ENCODE measurements around the gene MTMR3.
A peak's percentile ranks its signal among the peaks of the same experiment; 100 is the strongest.

Gene MTMR3

DNA sequence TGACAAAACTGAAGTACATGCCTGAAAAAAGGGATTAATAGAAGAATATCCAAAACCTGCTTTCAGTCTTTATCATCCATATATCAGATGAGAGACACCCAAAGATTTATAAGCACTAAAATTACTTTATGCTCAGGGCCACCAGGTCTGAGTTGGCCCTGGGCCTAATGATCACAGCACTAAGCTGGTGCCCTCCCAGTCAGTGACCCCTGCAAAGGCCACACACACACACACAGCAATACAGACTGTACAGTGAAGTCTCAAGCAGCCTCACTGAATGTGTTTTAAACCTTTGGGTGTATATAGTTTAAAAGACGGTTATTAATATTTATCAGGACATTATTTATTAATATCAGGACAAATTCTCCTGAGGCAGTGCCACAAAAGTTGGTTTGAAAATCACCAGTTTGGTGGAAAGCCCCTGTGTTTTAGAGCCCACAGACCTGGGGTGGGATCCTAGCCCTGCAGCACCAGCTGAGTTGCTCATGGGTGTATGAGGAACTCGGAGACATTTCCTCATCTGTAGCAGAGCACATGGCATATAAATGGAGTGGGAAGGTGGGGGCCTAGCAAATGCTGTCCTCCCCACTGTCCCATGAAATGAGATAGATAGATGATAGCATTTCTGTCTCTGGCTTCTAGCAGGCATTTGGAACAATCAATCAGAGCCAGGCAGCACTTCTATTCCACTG lies 148.9 kb downstream of the MTMR3 start:
- no peak overlapping the region for H3K27ac ChIP-seq (ENCODE audit: low read depth, low read length)
- no peaks in the 10 kb centered on the region for H3K79me1 ChIP-seq (ENCODE audit: low read length)
- WGBS (ENCODE audit: extremely low coverage, insufficient coverage, low lambda C conversion rate), result no CpG with 5 or more reads among the region's 2 CpGs
- no peak overlapping the region for H2AK5ac ChIP-seq (ENCODE audit: low read length)
- H3K4ac ChIP-seq (ENCODE audit: low read depth, low read length), result no peak overlapping the region
- no peak overlapping the region for H3K23ac ChIP-seq (ENCODE audit: low read length)
- H3K4me2 ChIP-seq (ENCODE audit: low read length), result no peak overlapping the region
- DNase-seq, result no peak
- no peak overlapping the region for H2BK5ac ChIP-seq (ENCODE audit: low read length)
- no peak overlapping the region for H3K56ac ChIP-seq (ENCODE audit: low read length)
- H3K36me3 ChIP-seq (ENCODE audit: control insufficient read depth, insufficient read depth, low read length), result peaks cover 3% of the 10 kb centered on the region
- no peaks in the 10 kb centered on the region for H3K4me1 ChIP-seq (ENCODE audit: control insufficient read depth, low read depth, low read length)
- H2BK15ac ChIP-seq (replicated peaks; ENCODE audit: low read depth), result no peak overlapping the region
- H3K27me3 ChIP-seq (ENCODE audit: insufficient read depth, low read length, poor library complexity), result no peaks in the 10 kb centered on the region
- no peak overlapping the region for H2BK120ac ChIP-seq (ENCODE audit: low read depth, low read length)
- no peaks in the 10 kb centered on the region for H3K79me2 ChIP-seq (ENCODE audit: control insufficient read depth, insufficient read depth, low read length)
- no peak overlapping the region for H3K9ac ChIP-seq (ENCODE audit: low read length)
- no peak overlapping the region for H3K4me3 ChIP-seq (ENCODE audit: low read length)
- H4K8ac ChIP-seq (ENCODE audit: low read depth, low read length), result no peak overlapping the region
- no peak overlapping the region for H3K18ac ChIP-seq (ENCODE audit: low read length)
- no peak overlapping the region for H4K5ac ChIP-seq (ENCODE audit: low read length)

- Histone ChIP-seq H4K5ac (ENCODE audit: low read length) (no peak overlapping the region), H3K18ac (ENCODE audit: low read length) (no peak overlapping the region), H2BK120ac (ENCODE audit: low read depth, low read length) (no peak overlapping the region), H3K27ac (ENCODE audit: low read depth, low read length) (no peak overlapping the region), H3K4me3 (ENCODE audit: low read length) (no peak overlapping the region), H3K4ac (ENCODE audit: low read depth, low read length) (no peak overlapping the region), H2AK5ac (ENCODE audit: low read length) (no peak overlapping the region), H2BK15ac (replicated peaks; ENCODE audit: low read depth) (no peak overlapping the region), H3K23ac (ENCODE audit: low read length) (no peak overlapping the region), H3K9ac (ENCODE audit: low read length) (no peak overlapping the region), H3K56ac (ENCODE audit: low read length) (no peak overlapping the region), H3K79me2 (ENCODE audit: control insufficient read depth, insufficient read depth, low read length) (no peaks in the 10 kb centered on the region), H3K27me3 (ENCODE audit: insufficient read depth, low read length, poor library complexity) (no peaks in the 10 kb centered on the region), H2BK5ac (ENCODE audit: low read length) (no peak overlapping the region), H3K36me3 (ENCODE audit: control insufficient read depth, insufficient read depth, low read length) (no peaks in the 10 kb centered on the region), H3K4me2 (ENCODE audit: low read length) (no peak overlapping the region), H4K8ac (ENCODE audit: low read depth, low read length) (no peak overlapping the region), H3K79me1 (ENCODE audit: low read length) (no peaks in the 10 kb centered on the region), H3K4me1 (ENCODE audit: control insufficient read depth, low read depth, low read length) (no peaks in the 10 kb centered on the region)
- WGBS (ENCODE audit: extremely low coverage, insufficient coverage, low lambda C conversion rate), result no CpG with 5 or more reads among the region's 4 CpGs
- no peak for DNase-seq
These were observed 150.2 kb downstream of the MTMR3 start for GRCh38 chr22:30033137-30033536.

DNA sequence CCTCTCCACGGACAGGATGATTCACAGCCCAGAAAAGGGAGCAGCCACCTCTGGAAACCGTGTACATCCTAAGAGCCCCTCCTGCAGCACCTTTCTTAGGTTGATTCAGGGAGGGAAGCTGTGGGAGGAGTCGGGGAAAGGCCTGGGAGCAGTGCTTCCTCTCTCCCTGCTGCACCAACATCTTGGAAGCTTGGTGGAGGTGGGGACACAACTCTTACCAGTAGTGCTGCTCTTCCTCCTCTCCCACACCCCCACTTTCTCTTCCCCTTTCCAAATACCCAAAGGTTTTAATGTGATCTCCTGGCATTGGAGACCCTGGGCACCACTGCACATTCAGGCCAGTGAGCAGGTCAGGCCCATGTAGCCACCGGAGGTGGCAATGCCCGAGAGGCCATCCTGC lies 150.9 kb downstream of the MTMR3 start:
- Histone ChIP-seq H2BK5ac (ENCODE audit: low read length) (no peak overlapping the region), H3K27me3 (ENCODE audit: insufficient read depth, low read length, poor library complexity) (no peaks in the 10 kb centered on the region), H3K9ac (ENCODE audit: low read length) (no peak overlapping the region), H2BK15ac (replicated peaks; ENCODE audit: low read depth) (no peak overlapping the region), H3K79me1 (ENCODE audit: low read length) (no peaks in the 10 kb centered on the region), H3K79me2 (ENCODE audit: control insufficient read depth, insufficient read depth, low read length) (no peaks in the 10 kb centered on the region), H3K18ac (ENCODE audit: low read length) (no peak overlapping the region), H3K4ac (ENCODE audit: low read depth, low read length) (no peak overlapping the region), H3K4me2 (ENCODE audit: low read length) (no peak overlapping the region), H4K8ac (ENCODE audit: low read depth, low read length) (no peak overlapping the region), H2BK120ac (ENCODE audit: low read depth, low read length) (no peak overlapping the region), H3K4me3 (ENCODE audit: low read length) (no peak overlapping the region), H3K4me1 (ENCODE audit: control insufficient read depth, low read depth, low read length) (no peaks in the 10 kb centered on the region), H3K27ac (ENCODE audit: low read depth, low read length) (no peak overlapping the region), H3K36me3 (ENCODE audit: control insufficient read depth, insufficient read depth, low read length) (no peaks in the 10 kb centered on the region), H2AK5ac (ENCODE audit: low read length) (no peak overlapping the region), H4K5ac (ENCODE audit: low read length) (no peak overlapping the region), H3K23ac (ENCODE audit: low read length) (no peak overlapping the region), H3K56ac (ENCODE audit: low read length) (no peak overlapping the region)
- no peak for DNase-seq
- WGBS (ENCODE audit: extremely low coverage, insufficient coverage, low lambda C conversion rate), result no CpG with 5 or more reads among the region's 5 CpGs

DNA sequence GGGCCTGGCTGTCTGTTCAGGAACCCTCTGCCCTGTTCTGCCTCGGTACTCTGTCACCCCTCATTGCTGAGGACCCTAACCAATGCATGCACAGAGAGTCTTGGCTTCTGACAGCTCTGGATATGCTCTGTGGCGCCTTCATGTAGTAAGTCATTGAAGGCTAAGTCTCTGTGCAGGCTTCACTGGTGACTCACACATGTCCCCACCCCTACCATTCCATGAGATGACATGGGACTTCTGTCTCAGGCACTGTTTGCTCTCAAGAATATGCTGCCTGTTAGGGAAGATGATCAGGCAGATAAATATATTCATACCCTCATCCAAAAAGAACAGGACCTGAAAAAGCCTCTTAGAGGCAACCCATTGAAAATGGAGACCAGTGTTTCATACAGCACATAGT lies 153.7 kb downstream of the MTMR3 start:
- Histone ChIP-seq H3K18ac (ENCODE audit: low read length) (no peak overlapping the region), H3K4me3 (ENCODE audit: low read length) (no peak overlapping the region), H2AK5ac (ENCODE audit: low read length) (no peak overlapping the region), H3K56ac (ENCODE audit: low read length) (no peak overlapping the region), H3K27ac (ENCODE audit: low read depth, low read length) (no peak overlapping the region), H4K5ac (ENCODE audit: low read length) (no peak overlapping the region), H3K79me1 (ENCODE audit: low read length) (no peaks in the 10 kb centered on the region), H3K36me3 (ENCODE audit: control insufficient read depth, insufficient read depth, low read length) (no peaks in the 10 kb centered on the region), H3K4me1 (ENCODE audit: control insufficient read depth, low read depth, low read length) (no peaks in the 10 kb centered on the region), H3K27me3 (ENCODE audit: insufficient read depth, low read length, poor library complexity) (no peaks in the 10 kb centered on the region), H3K23ac (ENCODE audit: low read length) (no peak overlapping the region), H3K4ac (ENCODE audit: low read depth, low read length) (no peak overlapping the region), H3K4me2 (ENCODE audit: low read length) (no peak overlapping the region), H2BK15ac (replicated peaks; ENCODE audit: low read depth) (no peak overlapping the region), H4K8ac (ENCODE audit: low read depth, low read length) (no peak overlapping the region), H3K79me2 (ENCODE audit: control insufficient read depth, insufficient read depth, low read length) (no peaks in the 10 kb centered on the region), H2BK5ac (ENCODE audit: low read length) (no peak overlapping the region), H3K9ac (ENCODE audit: low read length) (no peak overlapping the region), H2BK120ac (ENCODE audit: low read depth, low read length) (no peak overlapping the region)
- no CpG with 5 or more reads among the region's 2 CpGs for WGBS (ENCODE audit: extremely low coverage, insufficient coverage, low lambda C conversion rate)
- DNase-seq, result peak; percentile 48

GRCh38 chr22:30038219-30038618 lies 155.2 kb downstream of the MTMR3 start:
- peak; percentile 48 for DNase-seq
- Histone ChIP-seq H3K56ac (ENCODE audit: low read length) (no peak overlapping the region), H3K79me2 (ENCODE audit: control insufficient read depth, insufficient read depth, low read length) (no peaks in the 10 kb centered on the region), H3K9ac (ENCODE audit: low read length) (no peak overlapping the region), H3K36me3 (ENCODE audit: control insufficient read depth, insufficient read depth, low read length) (no peaks in the 10 kb centered on the region), H2BK5ac (ENCODE audit: low read length) (no peak overlapping the region), H3K27ac (ENCODE audit: low read depth, low read length) (no peak overlapping the region), H3K4me2 (ENCODE audit: low read length) (no peak overlapping the region), H3K4me3 (ENCODE audit: low read length) (no peak overlapping the region), H2AK5ac (ENCODE audit: low read length) (no peak overlapping the region), H3K79me1 (ENCODE audit: low read length) (no peaks in the 10 kb centered on the region), H3K4me1 (ENCODE audit: control insufficient read depth, low read depth, low read length) (no peaks in the 10 kb centered on the region), H2BK15ac (replicated peaks; ENCODE audit: low read depth) (no peak overlapping the region), H3K23ac (ENCODE audit: low read length) (no peak overlapping the region), H3K27me3 (ENCODE audit: insufficient read depth, low read length, poor library complexity) (no peaks in the 10 kb centered on the region), H3K4ac (ENCODE audit: low read depth, low read length) (no peak overlapping the region), H4K8ac (ENCODE audit: low read depth, low read length) (no peak overlapping the region), H3K18ac (ENCODE audit: low read length) (no peak overlapping the region), H4K5ac (ENCODE audit: low read length) (no peak overlapping the region), H2BK120ac (ENCODE audit: low read depth, low read length) (no peak overlapping the region)
- WGBS (ENCODE audit: extremely low coverage, insufficient coverage, low lambda C conversion rate), result no CpG with 5 or more reads among the region's 3 CpGs
